NCI-H2081 (cell line): ENCODE measurements around the gene DRGX.

Experiments
- DNase-seq, 2 experiments: peaks; one replicate each; lab custom pipeline; 2025; lab: John Stamatoyannopoulos, UW

DRGX gene

DNA sequence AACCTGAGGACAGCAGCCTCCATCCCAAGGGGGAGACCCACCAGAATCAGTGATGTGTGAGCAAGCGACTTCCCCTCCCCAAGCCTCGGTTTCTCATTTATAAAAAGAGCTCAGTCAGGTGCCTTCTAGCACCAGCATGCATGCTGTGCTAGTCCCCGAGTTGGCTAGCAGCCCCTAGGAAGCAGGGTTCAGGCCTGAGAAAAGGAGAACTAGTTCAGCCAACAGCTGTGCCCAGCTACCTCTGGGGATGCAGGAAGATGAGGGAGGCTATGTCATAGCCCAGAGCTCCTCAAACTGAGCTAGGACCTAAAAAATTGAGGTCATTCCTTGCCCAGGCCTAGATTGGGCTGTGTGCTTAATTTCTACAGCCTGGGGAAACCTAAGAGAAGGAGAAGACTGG, 13.7 kb downstream of the DRGX start:
- no peak for DNase-seq

DNA sequence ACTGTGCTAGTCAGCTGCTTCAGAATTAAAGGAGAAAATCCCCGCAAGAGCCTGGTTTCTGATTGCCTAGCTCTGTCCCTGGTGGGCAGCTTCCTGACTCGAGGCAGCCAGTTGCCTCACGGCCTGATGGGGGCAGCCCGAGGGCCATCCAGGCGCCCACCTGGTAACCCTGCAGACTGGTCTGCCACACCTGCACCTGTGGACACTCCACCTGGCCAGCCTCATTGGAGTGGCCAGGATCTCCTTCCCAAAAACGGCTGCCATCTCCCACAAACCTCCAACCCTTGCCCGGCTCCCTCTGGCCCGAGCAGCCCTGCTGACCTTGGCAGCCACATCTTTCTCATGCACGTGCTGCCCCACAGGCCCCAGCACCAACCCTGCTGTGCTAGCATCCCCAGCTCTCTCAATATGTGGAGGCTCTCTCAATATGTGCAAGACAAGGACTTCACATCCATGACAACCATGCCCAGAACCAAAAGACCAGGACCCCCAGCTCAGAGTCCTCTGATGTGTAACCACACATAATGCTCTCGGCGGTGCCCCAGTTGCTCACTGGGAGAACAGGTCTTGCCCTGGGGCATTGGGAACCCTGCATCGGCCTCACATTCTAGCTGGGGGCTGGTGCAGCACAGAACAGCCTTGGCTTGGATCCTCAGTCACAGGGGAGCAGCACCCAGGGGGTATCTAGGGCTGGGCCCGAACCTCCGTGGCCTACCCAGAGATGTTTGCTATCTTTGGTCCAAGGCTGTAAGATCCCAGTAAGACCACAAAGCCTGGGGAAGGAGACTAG, 14.6 kb downstream of the DRGX start:
- no peak for DNase-seq

DNA sequence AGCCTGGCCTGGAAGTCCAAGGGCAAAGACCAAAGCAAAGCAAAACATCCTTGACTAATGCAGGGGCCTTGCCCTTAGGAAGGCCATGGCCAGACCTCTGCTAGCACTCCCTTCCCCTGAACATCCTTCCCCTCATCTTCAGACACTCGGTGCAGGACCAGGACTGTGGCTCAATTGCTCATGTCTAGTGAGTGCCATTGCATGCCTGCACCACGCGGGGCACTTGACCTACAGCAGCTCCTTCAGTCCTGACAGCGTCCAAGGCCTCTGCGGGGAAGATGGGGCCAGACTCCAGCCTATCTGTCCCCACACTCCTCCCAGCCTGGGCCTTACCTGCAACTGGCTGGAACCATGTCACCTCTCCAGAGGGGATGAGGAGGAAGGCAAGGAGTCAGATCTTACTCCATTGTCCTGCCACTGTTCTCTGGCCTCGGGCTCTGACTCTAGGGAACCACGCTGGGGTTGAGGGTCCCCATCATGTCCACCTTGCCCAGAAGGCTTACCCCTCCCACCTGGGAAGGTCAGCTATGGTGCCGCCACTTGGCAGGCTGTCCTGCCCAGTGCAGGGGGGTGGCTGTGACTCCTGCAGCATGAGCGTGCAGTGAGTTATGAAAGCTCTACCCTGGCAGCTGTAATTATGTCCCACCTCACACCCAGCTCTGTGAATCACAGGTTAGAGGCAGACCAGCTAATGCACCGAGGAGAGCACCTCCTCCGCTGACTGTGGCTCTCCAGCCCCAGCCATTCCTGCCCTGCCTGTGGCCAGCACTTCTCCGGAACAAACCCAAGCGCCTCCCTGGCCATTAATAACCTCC, 16.1 kb downstream of the DRGX start:
- no peak for DNase-seq

DNA sequence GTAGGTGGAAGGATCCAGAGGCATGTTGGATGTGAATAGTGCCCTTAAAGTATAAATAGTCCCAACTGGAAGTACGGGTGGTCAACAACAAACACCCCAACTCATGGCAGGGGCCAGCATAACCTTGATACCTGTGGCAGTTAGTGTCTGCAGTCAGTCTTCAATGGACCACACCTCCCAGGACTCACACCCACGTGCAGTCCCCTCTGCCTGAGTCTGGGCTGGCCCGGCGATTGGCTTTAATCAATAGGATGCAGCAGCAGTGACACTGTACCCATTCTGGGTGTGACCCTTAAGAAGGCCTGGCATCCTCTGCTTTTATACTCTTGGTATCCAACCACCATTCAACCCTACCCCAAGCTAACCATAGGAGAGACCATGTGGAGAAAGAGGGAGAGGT, 18.6 kb downstream of the DRGX start:
- no peak for DNase-seq

DNA sequence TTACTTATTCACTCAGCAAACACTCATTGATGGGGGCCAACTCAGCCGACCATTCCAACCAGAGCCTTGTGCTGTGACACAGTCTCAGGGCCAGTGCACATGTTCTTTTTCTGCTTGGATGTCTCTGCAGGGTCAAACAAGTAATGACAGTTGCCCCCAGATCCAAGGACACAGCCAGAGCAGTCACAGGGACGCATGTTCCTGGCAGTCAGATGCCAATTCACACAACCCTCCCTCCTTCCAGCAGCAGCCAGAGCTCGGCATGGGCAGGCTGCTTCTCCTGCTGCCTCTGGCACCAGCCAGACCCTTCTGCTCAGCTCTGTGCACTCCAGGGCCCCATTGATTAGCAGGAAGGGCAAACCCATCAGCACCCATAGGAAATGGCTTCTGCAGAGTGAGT, 20.3 kb downstream of the DRGX start:
- DNase-seq: no peak

DNA sequence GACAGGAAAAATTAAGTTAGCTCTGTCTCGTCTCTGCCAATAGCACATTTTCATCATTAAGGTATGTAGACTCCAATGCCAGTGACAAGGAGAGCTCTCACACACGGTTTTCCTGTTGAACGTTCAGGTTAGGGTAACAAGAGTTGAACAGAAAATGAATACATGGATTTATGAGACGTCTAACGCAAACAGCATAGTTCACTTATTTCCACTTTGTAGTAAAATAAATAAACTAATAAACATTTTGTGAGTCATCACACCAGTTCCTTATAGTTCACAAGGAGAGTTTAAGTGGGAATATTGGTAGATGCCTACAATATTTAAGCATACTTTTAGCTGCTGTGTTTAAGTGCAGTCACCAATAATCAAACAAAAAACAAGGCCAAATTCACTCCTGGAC, 21.1 kb downstream of the DRGX start:
- no peak for DNase-seq

DNA sequence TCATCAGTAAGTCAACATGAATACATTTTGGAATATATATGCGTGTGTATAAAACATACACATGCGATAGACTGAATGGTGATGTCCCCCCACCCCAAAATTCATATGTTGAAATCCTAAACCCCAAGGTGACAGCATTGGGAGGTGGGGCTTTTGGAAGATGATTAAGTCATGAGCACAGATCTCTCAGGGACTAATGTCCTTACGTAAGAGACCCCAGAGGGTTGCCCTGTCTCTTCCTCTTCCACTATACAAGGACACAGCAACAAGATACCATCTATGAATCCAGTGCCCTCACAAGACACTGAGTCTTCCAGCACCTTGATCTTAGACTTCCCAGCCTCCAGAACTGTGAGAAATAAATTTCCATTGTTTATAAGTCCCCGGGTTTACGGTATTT, 22.5 kb downstream of the DRGX start:
- DNase-seq: no peak

DNA sequence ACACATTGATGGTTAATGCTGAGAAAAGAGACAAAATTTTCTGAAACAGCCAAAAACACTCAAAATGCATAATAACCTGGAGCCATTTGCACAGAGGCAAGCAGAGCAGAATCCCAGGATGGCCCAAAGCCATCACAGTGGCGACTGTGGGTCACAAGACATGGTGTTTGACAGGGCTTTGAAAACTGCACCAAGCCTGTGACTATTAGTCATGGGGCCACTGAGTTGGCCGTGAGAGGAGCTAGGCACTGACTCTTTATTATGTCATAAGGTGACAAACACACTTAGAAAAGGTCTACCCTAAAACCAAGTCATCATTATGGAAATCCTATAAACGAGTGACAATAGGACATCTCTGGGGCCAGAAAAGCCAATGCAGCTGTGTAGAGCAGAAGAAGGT, 23.9 kb downstream of the DRGX start:
- DNase-seq: no peak

DNA sequence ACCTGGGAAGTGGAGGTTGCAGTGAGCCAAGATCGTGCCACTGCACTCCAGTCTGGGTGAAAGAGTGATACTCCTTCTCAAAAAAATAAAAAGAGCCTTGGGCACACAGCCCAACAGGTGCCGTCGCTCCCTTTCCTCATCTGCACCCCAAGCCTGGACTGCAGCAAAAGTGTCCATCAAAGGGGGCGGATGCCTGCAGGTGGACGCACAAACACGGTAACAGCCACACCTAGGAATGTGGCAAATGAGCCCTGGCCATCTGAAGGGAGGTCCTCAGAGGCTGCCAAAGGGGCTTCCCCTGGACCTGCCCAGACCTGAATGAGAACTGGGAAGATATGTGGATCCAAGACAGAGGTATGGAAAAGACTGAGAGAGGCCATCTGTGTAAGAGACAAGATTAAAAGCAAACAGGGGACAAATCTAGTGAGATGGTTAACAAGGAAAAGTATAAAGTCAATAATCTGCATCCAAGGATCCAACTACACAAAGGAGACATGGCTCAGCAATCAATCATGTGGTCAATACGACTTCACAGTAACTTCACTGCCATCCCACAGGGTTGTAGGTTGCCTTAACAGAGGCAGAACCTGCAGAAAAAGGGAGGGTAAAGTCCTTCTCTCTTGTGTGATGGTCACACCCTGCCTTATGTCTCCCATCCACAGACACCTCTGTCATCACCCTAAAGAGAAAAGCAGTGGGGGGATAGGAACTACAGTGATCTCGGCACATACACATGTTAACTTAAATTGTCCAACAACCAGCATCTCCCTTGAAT, 25.4 kb downstream of the DRGX start:
- no peak for DNase-seq

DNA sequence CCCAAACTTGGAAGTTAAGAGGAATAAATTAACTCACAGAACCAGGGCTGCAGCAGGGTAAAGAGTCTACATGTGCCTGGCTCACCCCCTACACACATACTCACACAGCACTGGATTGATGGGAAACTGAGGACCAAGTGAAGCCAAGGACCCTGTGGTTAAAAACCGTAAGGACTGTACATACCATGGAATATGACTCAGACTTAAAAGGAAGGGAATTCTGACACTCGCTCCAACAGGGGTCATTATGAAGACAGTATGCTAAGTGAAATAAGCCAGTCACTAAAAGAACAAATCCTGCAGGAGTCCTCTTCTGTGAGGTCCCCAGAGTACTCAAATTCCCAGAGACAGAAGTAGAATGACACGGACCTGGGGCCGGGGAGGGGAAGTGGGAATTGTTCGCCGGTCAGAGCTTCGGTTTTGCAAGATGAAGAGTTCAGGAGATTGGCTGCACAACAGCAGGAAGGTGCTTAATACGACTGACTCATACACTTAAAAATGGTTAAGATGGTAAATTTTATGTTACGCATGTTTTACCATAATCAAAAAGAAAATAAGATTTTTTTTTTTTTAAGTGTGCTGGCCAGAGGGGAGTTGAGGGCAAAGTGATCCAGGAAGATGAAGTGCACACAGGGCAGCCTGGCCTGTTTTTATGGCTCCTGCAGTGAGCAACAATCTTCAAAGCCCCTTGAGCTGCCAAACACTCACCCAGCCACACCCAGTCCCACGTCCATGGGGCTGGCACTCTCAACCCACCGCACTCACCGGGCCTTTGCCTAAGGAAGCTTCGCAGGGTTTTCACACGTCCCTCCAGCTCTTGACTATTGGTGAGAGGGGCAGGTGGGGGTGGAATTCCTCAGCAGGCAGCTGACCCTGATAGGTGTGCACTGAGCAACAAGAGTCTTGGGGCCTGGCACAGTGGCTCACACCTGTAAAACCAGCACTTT, 26.4 kb downstream of the DRGX start:
- no peak for DNase-seq

DNA sequence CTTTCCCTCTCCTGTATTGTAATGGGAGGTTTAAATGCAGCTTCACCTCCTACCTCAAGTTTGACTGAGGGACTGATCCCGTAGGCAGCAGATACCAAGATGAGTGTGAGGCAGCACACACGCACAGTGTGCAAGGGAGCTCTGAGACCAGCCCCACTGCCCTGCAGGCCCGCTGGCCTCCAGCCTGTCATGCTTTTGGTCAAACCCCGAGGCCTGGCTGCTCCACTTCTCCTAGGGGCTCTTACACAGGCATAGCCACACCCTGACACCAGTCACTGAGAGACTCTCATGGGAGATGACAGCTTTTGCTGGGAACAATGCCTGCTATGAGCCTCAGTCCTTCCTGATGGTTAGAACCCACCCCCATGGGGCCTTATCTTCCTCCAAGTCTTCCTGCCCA, 27.6 kb downstream of the DRGX start:
- no peak for DNase-seq

DNA sequence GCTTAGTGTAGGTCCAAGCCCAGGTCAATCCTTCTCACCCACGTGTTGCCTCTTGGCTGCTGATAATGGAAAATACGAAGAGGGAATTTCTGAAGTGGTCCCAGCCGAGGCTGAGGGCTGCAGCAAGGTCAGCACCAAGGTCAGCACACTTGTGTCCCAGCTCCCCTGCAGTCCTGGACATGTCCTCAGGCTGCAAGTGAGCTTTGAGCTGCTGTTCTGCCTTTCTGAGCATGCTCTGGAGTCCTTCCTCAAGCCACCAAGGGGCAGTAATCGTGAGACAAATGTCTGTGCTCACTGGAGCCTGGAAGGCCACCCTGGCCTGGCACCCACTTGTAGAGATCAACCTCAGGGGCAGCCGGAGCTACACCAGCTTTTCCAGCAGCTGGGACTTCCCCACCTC, 28.3 kb downstream of the DRGX start:
- no peak for DNase-seq

DNA sequence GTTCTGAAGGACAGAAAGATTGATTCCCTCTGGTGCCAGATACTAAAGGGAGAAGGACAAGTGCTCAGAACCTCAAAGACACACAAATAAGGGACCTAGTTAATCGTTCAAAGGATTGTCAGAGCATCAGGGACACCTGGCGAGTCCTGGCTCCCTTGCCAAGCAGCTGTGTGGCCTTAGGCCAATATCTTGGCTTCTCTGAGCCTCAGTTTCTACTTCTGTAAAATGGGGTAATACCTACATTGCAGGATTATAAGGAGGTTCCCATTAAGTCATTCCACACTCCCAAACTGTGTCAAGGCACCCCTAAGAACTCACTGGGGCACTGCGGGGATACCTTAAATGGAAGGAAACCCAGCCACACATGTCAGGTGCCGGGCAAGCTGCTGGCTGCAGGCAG, 29.4 kb downstream of the DRGX start:
- DNase-seq: no peak

DNA sequence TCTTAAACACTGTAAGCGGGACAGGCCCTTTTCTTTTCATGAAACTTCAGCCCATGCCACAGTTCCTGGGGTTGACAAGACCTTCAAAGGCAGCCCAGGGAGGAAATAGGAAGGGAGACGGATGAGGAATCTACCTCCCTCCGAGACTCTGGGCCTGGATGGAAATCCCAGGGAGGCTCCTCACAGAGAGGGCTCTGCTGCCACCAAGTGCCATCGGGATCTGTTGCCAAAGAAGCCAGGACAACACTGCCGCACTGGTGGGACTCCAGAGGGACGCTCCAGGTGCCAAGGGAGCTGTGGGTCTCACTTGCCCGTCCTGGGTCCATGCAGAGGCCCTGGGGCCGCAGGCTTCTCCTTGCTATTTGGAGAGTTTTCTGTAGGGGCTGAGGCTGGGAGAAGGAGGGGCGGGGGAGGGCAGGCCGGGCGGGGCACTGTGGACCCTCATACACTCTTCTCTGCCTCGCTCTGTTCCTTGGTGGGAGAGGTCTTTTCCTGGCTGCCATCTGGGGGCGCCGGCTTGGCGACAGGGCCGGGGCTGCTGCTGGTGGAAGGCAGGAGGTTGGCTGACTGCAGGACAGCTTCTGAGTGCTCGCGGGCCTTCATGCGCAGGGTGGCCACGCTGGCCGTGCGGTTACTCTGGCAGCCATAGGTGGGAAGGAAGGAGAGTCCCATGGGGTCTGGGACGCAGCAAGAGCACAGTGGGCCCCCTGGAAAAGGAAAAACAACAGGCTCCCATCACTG, 30.0 kb downstream of the DRGX start:
- DNase-seq: no peak

DNA sequence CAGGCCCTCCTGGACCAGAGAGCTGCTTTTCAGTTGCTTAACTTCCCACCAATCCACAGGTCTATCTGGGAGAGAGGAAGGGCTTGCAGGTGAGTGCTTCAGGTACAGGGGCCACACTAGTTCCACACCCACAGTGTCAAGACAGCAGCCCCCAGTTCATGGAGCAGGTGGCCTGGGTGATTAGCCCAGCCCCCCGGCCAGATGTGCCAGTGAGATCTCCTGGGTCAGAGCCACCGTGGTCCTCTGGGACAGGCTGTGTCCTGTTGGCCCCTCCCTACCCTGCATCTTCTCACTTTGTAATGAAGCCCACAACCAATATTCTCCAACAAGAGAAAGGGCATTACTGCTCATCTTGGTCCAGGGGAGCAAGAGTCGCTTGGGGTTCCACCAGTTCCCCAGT, 30.6 kb downstream of the DRGX start:
- DNase-seq: no peak

DNA sequence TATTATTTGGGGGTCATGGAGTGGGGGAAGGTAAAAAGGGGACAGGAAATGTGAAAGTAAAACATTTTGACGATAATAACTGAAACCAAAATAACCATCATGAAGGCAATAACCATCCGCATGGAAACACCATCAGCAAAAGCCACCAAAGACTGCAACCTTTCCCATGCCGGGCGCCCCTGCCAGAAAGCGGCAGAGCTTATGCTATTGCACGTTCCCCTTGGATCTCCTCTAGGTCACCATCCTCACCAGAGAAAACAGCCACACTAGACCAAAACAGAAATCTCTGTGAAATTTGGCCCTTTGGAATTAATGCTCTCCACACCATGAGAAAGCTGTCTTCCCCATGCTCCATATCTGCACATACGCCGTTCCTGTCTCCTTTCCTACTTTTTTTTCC, 31.1 kb downstream of the DRGX start:
- DNase-seq: no peak

DNA sequence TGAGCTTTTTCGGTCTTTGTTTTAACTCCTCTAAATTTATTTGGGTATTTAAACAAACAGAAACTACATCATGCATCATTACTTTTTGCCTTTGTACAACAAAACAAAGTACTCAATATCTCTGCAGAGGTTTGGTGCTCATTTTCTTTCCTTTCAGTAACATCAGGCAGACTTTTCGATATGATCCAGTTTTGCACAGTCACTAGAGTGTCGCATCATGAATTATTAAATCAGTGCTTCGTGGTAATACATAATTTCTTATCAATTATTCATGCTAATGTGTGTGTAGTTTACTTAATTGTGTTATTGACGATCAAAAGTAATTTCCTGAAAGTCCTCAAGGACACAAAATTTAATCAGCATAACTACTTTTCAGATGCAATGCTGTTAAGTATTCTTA, 31.8 kb downstream of the DRGX start:
- DNase-seq: no peak

DNA sequence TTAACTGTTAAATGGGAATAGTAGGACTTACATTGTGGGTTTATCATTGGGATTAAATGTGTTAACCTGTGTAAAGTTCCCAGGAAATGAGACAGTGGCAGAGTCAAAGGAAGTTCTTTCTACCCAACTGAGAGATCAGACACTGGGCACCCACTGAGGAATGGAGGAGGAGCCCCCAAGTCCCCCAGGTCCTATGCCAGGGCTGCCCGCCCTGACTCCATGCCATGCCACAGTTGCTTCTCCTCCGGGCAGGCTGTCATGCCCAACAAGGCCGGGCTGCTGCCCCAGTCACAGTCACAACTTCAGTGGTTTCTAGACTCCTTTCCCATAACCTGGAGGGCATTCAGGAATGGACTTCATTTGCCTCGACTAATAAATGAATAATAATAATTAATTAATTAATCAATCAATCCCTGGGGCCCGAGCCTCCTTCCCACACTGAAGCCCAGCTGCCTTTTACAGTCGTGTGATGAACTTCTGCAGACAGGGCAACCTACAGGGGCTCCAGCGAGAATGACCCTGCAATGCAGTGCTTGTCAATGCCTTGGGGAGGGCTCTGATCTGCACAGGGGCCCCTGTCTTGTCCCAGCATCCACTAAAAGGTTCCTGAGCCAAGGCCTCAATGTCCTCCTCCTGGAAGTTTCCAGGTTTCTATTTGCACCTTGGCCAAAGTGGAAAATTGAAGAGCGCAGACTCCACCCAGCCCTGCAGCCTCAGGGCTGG, 32.4 kb downstream of the DRGX start:
- no peak for DNase-seq

DNA sequence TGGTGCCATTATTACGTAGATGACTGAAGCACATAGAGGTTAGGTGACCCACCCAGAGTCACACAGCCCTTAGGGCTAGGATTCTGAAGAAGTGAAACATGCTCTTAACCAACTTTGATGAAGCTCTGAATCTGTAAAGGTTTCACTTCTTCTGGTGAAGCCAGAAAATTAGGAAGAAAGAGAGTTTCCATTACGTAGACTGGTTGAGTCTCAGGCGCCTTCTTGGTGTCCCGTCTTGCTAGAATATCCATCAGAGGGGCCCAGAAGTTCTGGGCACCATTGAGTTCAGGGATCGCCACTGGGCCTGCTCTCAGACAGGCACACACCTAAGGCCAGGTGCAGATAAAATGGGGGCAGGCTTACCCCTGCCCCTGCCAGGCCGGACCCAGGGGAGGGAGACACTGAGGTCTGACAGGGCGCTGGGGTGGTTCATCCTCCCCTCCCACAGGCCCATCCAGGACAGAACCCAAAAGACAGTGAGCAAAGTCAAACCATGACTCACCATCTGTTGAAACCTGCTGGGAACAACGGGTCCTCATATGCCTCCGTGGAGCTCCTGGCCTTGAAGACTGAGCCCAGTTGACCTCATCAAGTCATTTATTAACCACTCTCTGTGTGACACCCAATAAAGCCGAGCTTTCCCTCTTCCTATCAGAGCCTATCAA, 33.2 kb downstream of the DRGX start:
- DNase-seq: no peak
